Measurements from ENCODE around the gene USP6NL.

- no peak for TF ChIP-seq CTCF (conservative IDR thresholded peaks at IDR 0.05; ENCODE audit: low read length)
- TF ChIP-seq EZH2phosphoT487 (IDR thresholded peaks at IDR 0.05; ENCODE audit: borderline replicate concordance), result no peak
These were observed 186.2 kb downstream of the USP6NL start for GRCh38 chr10:11425296-11425610.
